ENCODE measurements around the gene CSMD2. TPM values are rescaled to one million over a fixed set of nuclear protein-coding genes. Genes with fewer than 3 reads are reported as not detected.

CSMD2 gene
- total RNA-seq, 4 donors from 2014 or later: 0.60 to 2.5 (median 1.2) TPM

GRCh38 chr1:33710967-33711366 lies 454.1 kb downstream of the CSMD2 start:
- TF ChIP-seq EP300 (IDR thresholded peaks at IDR 0.05) (no peak), CTCF (IDR thresholded peaks at IDR 0.05) (no peak), POLR2A (IDR thresholded peaks at IDR 0.05) (no peak)
- no peak overlapping the region for H3K27ac ChIP-seq
- H3K36me3 ChIP-seq: no peaks in the 10 kb centered on the region
- 33 to 37% methylated on average over 2 of the region's 2 CpGs for WGBS, 2 donors
- H3K9me3 ChIP-seq: no peaks in the 10 kb centered on the region
- H3K4me1 ChIP-seq: no peaks in the 10 kb centered on the region
- no peak overlapping the region for H3K4me3 ChIP-seq
- no peak for DNase-seq (ENCODE audit: low spot score in 2 of 2)
- peaks cover 0 to 6% of the 10 kb centered on the region in 2 donors for H3K27me3 ChIP-seq

GRCh38 chr1:33709783-33710718 lies 455.0 kb downstream of the CSMD2 start:
- Histone ChIP-seq H3K9me3 (no peaks in the 10 kb centered on the region), H3K36me3 (no peaks in the 10 kb centered on the region), H3K4me1 (no peaks in the 10 kb centered on the region), H3K27me3 (peaks cover 0 to 6% of the 10 kb centered on the region in 2 donors), H3K27ac (no peak overlapping the region), H3K4me3 (no peak overlapping the region)
- TF ChIP-seq EP300 (IDR thresholded peaks at IDR 0.05) (no peak), CTCF (IDR thresholded peaks at IDR 0.05) (no peak), POLR2A (IDR thresholded peaks at IDR 0.05) (no peak)
- 69 to 74% methylated on average over 6 of the region's 6 CpGs for WGBS, 2 donors
- no peak for DNase-seq (ENCODE audit: low spot score in 2 of 2)

GRCh38 chr1:33709174-33709782 lies 455.8 kb downstream of the CSMD2 start:
- DNase-seq (ENCODE audit: low spot score in 2 of 2): no peak
- Histone ChIP-seq H3K4me1 (no peaks in the 10 kb centered on the region), H3K27me3 (peaks cover 0 to 6% of the 10 kb centered on the region in 2 donors), H3K4me3 (no peak overlapping the region), H3K36me3 (no peaks in the 10 kb centered on the region), H3K9me3 (no peaks in the 10 kb centered on the region), H3K27ac (no peak overlapping the region)
- WGBS, 2 donors: 79% methylated on average over 9 of the region's 9 CpGs
- TF ChIP-seq CTCF (IDR thresholded peaks at IDR 0.05) (no peak), EP300 (IDR thresholded peaks at IDR 0.05) (no peak), POLR2A (IDR thresholded peaks at IDR 0.05) (no peak)

GRCh38 chr1:33706634-33707255 lies 458.3 kb downstream of the CSMD2 start:
- H3K9me3 ChIP-seq: no peaks in the 10 kb centered on the region
- peaks cover 0 to 6% of the 10 kb centered on the region in 2 donors for H3K27me3 ChIP-seq
- H3K36me3 ChIP-seq: no peaks in the 10 kb centered on the region
- H3K4me3 ChIP-seq: no peak overlapping the region
- WGBS, 2 donors: 78 to 85% methylated on average over 12 of the region's 12 CpGs
- H3K4me1 ChIP-seq: no peaks in the 10 kb centered on the region
- H3K27ac ChIP-seq: no peak overlapping the region
- TF ChIP-seq CTCF (IDR thresholded peaks at IDR 0.05) (no peak), POLR2A (IDR thresholded peaks at IDR 0.05) (no peak), EP300 (IDR thresholded peaks at IDR 0.05) (no peak)
- DNase-seq (ENCODE audit: low spot score in 2 of 2): no peak
